Keratinocyte (primary cell): ENCODE data around the gene CAPN5. TPM values are rescaled to one million over a fixed set of nuclear protein-coding genes. Genes with fewer than 3 reads are reported as not detected.

Source experiments
- DNase-seq: peaks from one replicate; pipeline ENCODE4 v3.0.0-alpha.2; 2011; ENCODE audit warnings: low read depth, missing footprints, low spot score
- FAIRE-seq: peaks from 2 replicates; lab custom pipeline; 2011; peaks lifted over from hg19 to GRCh38; lab: Jason Lieb, UNC
- H2AFZ ChIP-seq: 2 replicates; pipeline ENCODE4 v1.6.0; 2012; ENCODE audit warnings: low read length, control low read depth, inconsistent platforms; ENCODE audit not compliant: control insufficient read depth
- H3K27ac ChIP-seq: 2 replicates; pipeline ENCODE4 v1.5.1; 2011; ENCODE audit warnings: low read length; ENCODE audit not compliant: control insufficient read depth, insufficient read depth
- H3K27me3 ChIP-seq: 3 replicates; pipeline ENCODE4 v1.6.0; 2011; ENCODE audit warnings: low read length; ENCODE audit not compliant: control insufficient read depth, insufficient read depth; ENCODE audit errors: extremely low read depth
- H3K36me3 ChIP-seq, 2 experiments: 2 replicates in 1 of 2; 3 replicates in 1 of 2; pipeline ENCODE4 v1.5.1; 2011; ENCODE audit warnings: low read length in 2 of 2, mild to moderate bottlenecking in 1 of 2; ENCODE audit not compliant: control insufficient read depth in 2 of 2, insufficient read depth in 2 of 2; ENCODE audit errors: extremely low read depth in 1 of 2
- H3K4me1 ChIP-seq: 3 replicates; pipeline ENCODE4 v1.5.1; 2011; ENCODE audit warnings: low read length; ENCODE audit not compliant: control insufficient read depth, insufficient read depth; ENCODE audit errors: extremely low read depth
- H3K4me2 ChIP-seq: 3 replicates; pipeline ENCODE4 v1.6.0; 2011; ENCODE audit warnings: low read depth, low read length; ENCODE audit not compliant: control insufficient read depth, insufficient read depth; ENCODE audit errors: extremely low read depth
- H3K4me3 ChIP-seq, 3 experiments: fragments of 200-600 bp in 1 of 3; sonication (generic) in 1 of 3; 2 replicates in 2 of 3; 3 replicates in 1 of 3; pipeline ENCODE4 v1.5.1; 2011 to 2016; ENCODE audit warnings: low read length in 3 of 3, mild to moderate bottlenecking in 3 of 3, control low read depth in 2 of 3, inconsistent platforms in 1 of 3, low read depth in 1 of 3, mixed read lengths in 1 of 3, mixed run types in 1 of 3, moderate library complexity in 1 of 3; ENCODE audit not compliant: control insufficient read depth in 2 of 3, insufficient read depth in 2 of 3; ENCODE audit errors: extremely low read depth in 1 of 3
- H3K79me2 ChIP-seq: 2 replicates; pipeline ENCODE4 v1.6.0; 2012; ENCODE audit warnings: low read length; ENCODE audit not compliant: control insufficient read depth, insufficient read depth
- H3K9ac ChIP-seq: 3 replicates; pipeline ENCODE4 v1.6.0; 2011; ENCODE audit warnings: low read length; ENCODE audit not compliant: control insufficient read depth, insufficient read depth; ENCODE audit errors: extremely low read depth
- H3K9me1 ChIP-seq: 3 replicates; pipeline ENCODE4 v1.6.0; 2011; ENCODE audit warnings: low read length; ENCODE audit not compliant: control insufficient read depth, insufficient read depth; ENCODE audit errors: extremely low read depth
- H3K9me3 ChIP-seq: 2 replicates; pipeline ENCODE4 v1.5.1; 2012; ENCODE audit warnings: low read depth, low read length; ENCODE audit not compliant: control insufficient read depth
- H4K20me1 ChIP-seq: 3 replicates; pipeline ENCODE4 v1.6.0; 2011; ENCODE audit warnings: low read length; ENCODE audit not compliant: control insufficient read depth, insufficient read depth; ENCODE audit errors: extremely low read depth
- EZH2 ChIP-seq: IDR thresholded peaks from one replicate; pipeline ENCODE4 v1.6.1; 2012; ENCODE audit warnings: inconsistent platforms, mild to moderate bottlenecking, low read length, moderate library complexity
- dilution Hi-C: fragments of 300-500 bp; cut with MboI; formaldehyde crosslinking; loops from one replicate; pipeline ENCODE4 v1.7.0; 2020; ENCODE audit warnings: low sequenced_read_pairs; ENCODE audit not compliant: extremely low pct_ligation_motif_present
- polyA plus RNA-seq, 5 experiments: library from polyadenylated mRNA; depleted of rRNA in 3 of 5; stranded (reverse) in 3 of 5; stranded (forward) in 1 of 5; unstranded in 1 of 5; fragments of >200 nt; gene quantifications; 1 replicate in 1 of 5; 2 replicates in 3 of 5; 3 replicates in 1 of 5; pipeline versions ENCODE4 v1.2.1 to v1.2.3, GENCODE V29; 2011 to 2012; ENCODE audit warnings: missing spikeins in 2 of 5, low read depth in 1 of 5, low replicate concordance in 1 of 5
- TF ChIP-seq, protein P1 (sequence below), 3 experiments: IDR thresholded peaks in 1 of 3; conservative IDR thresholded peaks in 1 of 3; optimal IDR thresholded peaks in 1 of 3; 2 replicates in 2 of 3; 3 replicates in 1 of 3; pipeline versions ENCODE3 to v1.5.1; 2011; ENCODE audit warnings: low read length in 3 of 3, mild to moderate bottlenecking in 3 of 3, moderate library complexity in 2 of 3, control low read depth in 1 of 3, inconsistent platforms in 1 of 3; ENCODE audit not compliant: insufficient read depth in 2 of 3; ENCODE audit errors: extremely low read depth in 1 of 3

The CAPN5 gene
- polyA plus RNA-seq, 1 donor (not counting 4 experiments of a cell fraction or from before 2014, with no cell fraction given): 1.2 TPM

DNA sequence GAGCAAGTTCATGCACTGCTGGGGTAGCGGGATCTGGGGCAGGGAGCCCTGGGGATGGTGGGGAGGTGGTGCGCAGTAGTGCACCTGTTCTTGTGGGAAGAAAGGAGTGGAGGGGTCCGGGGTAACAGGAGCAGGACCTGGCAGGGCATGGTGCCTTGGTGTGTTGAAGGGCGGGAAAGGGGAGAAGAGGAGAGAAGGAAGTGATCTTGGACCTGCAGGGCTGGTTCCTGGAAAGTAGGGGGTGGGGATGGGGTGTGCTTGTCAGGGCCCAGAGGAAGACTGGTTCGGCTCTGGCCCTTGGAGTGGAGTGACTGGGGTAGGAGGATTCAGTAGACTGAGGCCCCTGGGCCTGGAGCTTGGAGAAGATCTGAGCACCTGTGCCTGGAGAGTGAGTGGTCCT is 10.9 kb upstream of the CAPN5 start:
- no peak overlapping the region for H3K9ac ChIP-seq
- no peak overlapping the region for H3K4me2 ChIP-seq
- H3K4me1 ChIP-seq: no peaks in the 10 kb centered on the region
- no peak for TF ChIP-seq EZH2
- H3K9me3 ChIP-seq: peaks cover 6% of the 10 kb centered on the region
- no peaks in the 10 kb centered on the region for H3K27me3 ChIP-seq
- H3K9me1 ChIP-seq: no peaks in the 10 kb centered on the region
- no peaks in the 10 kb centered on the region for H3K79me2 ChIP-seq
- no peaks in the 10 kb centered on the region for H3K36me3 ChIP-seq
- no peak overlapping the region for H3K27ac ChIP-seq
- no peak overlapping the region for H3K4me3 ChIP-seq
- FAIRE-seq (no peak), DNase-seq (no peak)
- H4K20me1 ChIP-seq: no peaks in the 10 kb centered on the region
- no peak overlapping the region for H2AFZ ChIP-seq
- dilution Hi-C loops: no loop called here

- Histone ChIP-seq H3K27ac (no peak overlapping the region), H3K9me3 (peaks cover 6% of the 10 kb centered on the region), H2AFZ (no peak overlapping the region), H3K27me3 (no peaks in the 10 kb centered on the region), H3K79me2 (no peaks in the 10 kb centered on the region), H3K9ac (no peak overlapping the region), H4K20me1 (no peaks in the 10 kb centered on the region), H3K4me1 (no peaks in the 10 kb centered on the region), H3K4me2 (no peak overlapping the region), H3K4me3 (no peak overlapping the region), H3K36me3 (no peaks in the 10 kb centered on the region), H3K9me1 (no peaks in the 10 kb centered on the region)
- TF ChIP-seq EZH2: no peak
- TF ChIP-seq, protein P1, sequence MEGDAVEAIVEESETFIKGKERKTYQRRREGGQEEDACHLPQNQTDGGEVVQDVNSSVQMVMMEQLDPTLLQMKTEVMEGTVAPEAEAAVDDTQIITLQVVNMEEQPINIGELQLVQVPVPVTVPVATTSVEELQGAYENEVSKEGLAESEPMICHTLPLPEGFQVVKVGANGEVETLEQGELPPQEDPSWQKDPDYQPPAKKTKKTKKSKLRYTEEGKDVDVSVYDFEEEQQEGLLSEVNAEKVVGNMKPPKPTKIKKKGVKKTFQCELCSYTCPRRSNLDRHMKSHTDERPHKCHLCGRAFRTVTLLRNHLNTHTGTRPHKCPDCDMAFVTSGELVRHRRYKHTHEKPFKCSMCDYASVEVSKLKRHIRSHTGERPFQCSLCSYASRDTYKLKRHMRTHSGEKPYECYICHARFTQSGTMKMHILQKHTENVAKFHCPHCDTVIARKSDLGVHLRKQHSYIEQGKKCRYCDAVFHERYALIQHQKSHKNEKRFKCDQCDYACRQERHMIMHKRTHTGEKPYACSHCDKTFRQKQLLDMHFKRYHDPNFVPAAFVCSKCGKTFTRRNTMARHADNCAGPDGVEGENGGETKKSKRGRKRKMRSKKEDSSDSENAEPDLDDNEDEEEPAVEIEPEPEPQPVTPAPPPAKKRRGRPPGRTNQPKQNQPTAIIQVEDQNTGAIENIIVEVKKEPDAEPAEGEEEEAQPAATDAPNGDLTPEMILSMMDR (optimal IDR thresholded peaks at IDR 0.05 in 1 of 3, IDR thresholded peaks at IDR 0.05 in 1 of 3, conservative IDR thresholded peaks at IDR 0.05 in 1 of 3; ENCODE audit: extremely low read depth in 1 of 3, insufficient read depth in 2 of 3, low read length in 3 of 3): no peak
- dilution Hi-C loops: no loop called here
- DNase-seq (no peak), FAIRE-seq (no peak)
Observed at GRCh38 chr11:77056814-77057402, 9.9 kb upstream of the CAPN5 start.
